Heart right ventricle (tissue), 16 donors: ENCODE data around the gene HPCAL1. TPM values are rescaled to one million over a fixed set of nuclear protein-coding genes. Genes with fewer than 3 reads are reported as not detected.
A peak's percentile ranks its signal among the peaks of the same experiment; 100 is the strongest.

Experiments
- ATAC-seq, 8 donors: fragments of 200-7000 bp; cut with Tn5 transposase; one replicate each; pipeline ENCODE4 v1.9.1; 2020; ENCODE audit warnings: mild to moderate bottlenecking in 8 of 8, moderate library complexity in 8 of 8, moderate number of reproducible peaks in 1 of 8
- DNase-seq, 2 donors: peaks; one replicate each; pipeline ENCODE4 v3.0.0-alpha.2; 2020
- H3K27ac ChIP-seq, 10 donors: fragments of 200-600 bp; sonication (generic) in 2 of 10; one replicate each; pipeline versions ENCODE4 v1.5.0 to v1.8.0; 2020 to 2022; ENCODE audit warnings: mild to moderate bottlenecking in 3 of 10
- H3K27me3 ChIP-seq, 7 donors: fragments of 200-600 bp; one replicate each; pipeline ENCODE4 v1.8.0; 2021 to 2022; ENCODE audit warnings: mild to moderate bottlenecking in 2 of 7
- H3K36me3 ChIP-seq, 9 donors: fragments of 200-600 bp; sonication (generic) in 1 of 9; one replicate each; pipeline versions ENCODE4 v1.5.0 to v1.8.0; 2020 to 2022; ENCODE audit warnings: mild to moderate bottlenecking in 2 of 9
- H3K4me1 ChIP-seq, 9 donors: fragments of 200-600 bp; sonication (generic) in 1 of 9; one replicate each; pipeline versions ENCODE4 v1.5.0 to v1.8.0; 2020 to 2022; ENCODE audit warnings: mild to moderate bottlenecking in 4 of 9
- H3K4me3 ChIP-seq, 10 donors: fragments of 200-600 bp; sonication (generic) in 2 of 10; one replicate each; pipeline versions ENCODE4 v1.5.0 to v1.8.0; 2020 to 2022; ENCODE audit warnings: mild to moderate bottlenecking in 7 of 10, moderate library complexity in 2 of 10
- H3K9me3 ChIP-seq, 11 donors: fragments of 200-600 bp in 10 of 11; sonication (generic) in 2 of 11; one replicate each; pipeline versions ENCODE4 v1.5.0 to v1.8.0; 2013 to 2022; ENCODE audit warnings: mild to moderate bottlenecking in 2 of 11, control low read depth in 1 of 11, moderate library complexity in 1 of 11
- WGBS, 2 donors: extraction: QIAGEN DNeasy Blood & Tissue Kit; methylation state at CpG; one replicate each; pipeline ENCODE4 v1.1.7; 2013; ENCODE audit warnings: inconsistent platforms in 1 of 2; 5-methylcytosine and 5-hydroxymethylcytosine counted together
- intact Hi-C, 10 donors: fragments of 100-400 bp; cut with DNase I; formaldehyde crosslinking; loops; one replicate each; pipeline versions ENCODE4 v1.11.1 to v1.14.2; 2022
- polyA plus RNA-seq, 2 donors: library from polyadenylated mRNA; stranded (reverse); fragments of 200-250 nt; gene quantifications; one replicate each; pipeline ENCODE4 v1.2.3, GENCODE V29; 2013
- total RNA-seq, 10 donors: library from RNA; stranded (reverse); fragmentation: NEBNext Ultra II Directional in 3 of 10; extraction: Animal tissue kit (Norgen Biotek cat#: 25700) in 3 of 10; gene quantifications; one replicate each; pipeline versions ENCODE4 v1.2.1 to v1.2.4, GENCODE V29; 2021 to 2023
- TF ChIP-seq, protein P1 (sequence below), 9 donors: fragments of 200-600 bp; sonication (generic) in 2 of 9; IDR thresholded peaks; one replicate each; pipeline versions ENCODE4 v1.5.0 to v1.8.0; 2021 to 2022; ENCODE audit warnings: antibody characterized with exemption in 9 of 9, mild to moderate bottlenecking in 5 of 9, moderate library complexity in 1 of 9
- donor health status: Arrhythmogenic right ventricular cardiomyopathy.
- donor health status: ischemic (EF 13 %, LVEDD 7.1; RV severe dilation, severe dysfunction).
- donor health status: healthy with polysubstance abuse.
- donor health status: DM: no; HTN: yes; CAD: no.
- donor health status: DM: no; HTN: no; CAD: no.
- donor health status: ischemic (EF 25% LVEDD 6.9; RV normal size, moderate dysfunction).
- donor health status: ischemic (EF 25% LVEDD 5.7; RV mildly dilated, moderate dysfunction).
- donor health status: healthy.
- donor health status: DM: yes; HTN: yes; CAD: no.
- donor health status: Ischemic cardiomyopathy.
- donor health status: ischemic (EF 35%, LVEDD 5.7; RV mildly dilated, moderate dysfunction).
- donor health status: nonischemic (EF 11% LVEDD 7.7; RV severe dilation, severe dysfunction).
- donor health status: DM: yes; HTN: yes; CAD: no.
- donor health status: PGD.
- donor health status: ischemic (EF 29% LVEDD 5.4; RV normal size, mild dysfunction).
- donor health status: nonischemic (EF 23%, LVEDD 6.1; RV moderate dilation, normal function).

The HPCAL1 gene
- total and polyA plus RNA-seq, 12 donors: 15.8 to 49.2 (median 27.5) TPM

DNA sequence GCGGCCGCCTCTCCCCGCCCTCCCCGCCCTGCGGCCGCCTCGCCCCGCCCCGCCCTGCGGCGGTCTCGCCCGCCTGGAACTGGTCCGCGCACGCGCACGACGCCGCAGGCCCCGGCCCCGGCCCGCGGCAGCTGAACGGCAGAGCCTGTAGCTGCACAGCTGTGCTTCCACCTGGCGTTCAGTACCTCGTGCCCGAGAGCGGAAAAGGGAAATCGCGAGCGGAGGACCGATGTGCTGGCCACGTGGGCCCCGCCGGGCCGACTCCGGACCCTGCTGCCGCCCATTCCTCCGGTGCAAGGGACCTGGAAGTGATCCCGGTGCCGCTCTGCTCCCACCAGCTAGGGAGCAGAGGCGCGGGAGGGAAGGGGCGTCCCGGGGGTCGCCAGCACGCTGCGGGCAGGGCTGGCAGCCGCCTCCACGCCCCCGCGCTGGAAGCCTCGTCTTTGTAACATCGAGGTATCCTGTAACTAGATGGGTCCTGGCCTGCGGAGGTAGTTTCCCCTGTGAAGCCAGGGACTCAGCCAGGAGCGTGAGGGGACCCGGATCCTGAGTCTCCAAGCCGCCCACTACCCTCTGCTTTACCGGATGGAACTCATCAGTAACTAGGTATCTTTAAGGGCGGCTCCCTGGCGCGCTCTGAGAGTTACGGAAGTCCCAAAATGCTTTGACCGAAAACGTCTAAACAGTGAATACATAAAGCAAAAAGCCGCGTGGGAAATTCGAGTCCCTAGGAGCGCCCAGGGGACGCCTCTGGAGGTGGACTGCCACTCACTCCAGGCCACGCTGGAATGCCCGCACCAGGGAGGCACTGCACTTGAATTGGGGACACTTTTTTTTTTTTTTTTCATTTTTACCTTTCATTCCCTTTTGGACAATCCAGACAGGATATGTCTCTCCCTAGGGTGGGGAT lies 146.1 kb downstream of the HPCAL1 start:
- Histone ChIP-seq H3K9me3 (no peaks in the 10 kb centered on the region), H3K4me1 (peaks cover 8 to 54% (median 29%) of the 10 kb centered on the region in 9 donors), H3K27ac (peak overlapping the region; percentile 60 to 95 (median 80)), H3K27me3 (no peaks in the 10 kb centered on the region), H3K4me3 (peak overlapping the region; percentile 56 to 83 (median 68)), H3K36me3 (peaks cover 0 to 13% (median 7%) of the 10 kb centered on the region in 9 donors)
- peak; percentile 2 to 85 (median 80) for ATAC-seq
- intact Hi-C loops: loop anchor here in 6 of 10 donors (5.0 to 10.0 kb wide), 5 partner anchors 206 to 464 kb away; no protein-coding TSS in a partner anchor
- TF ChIP-seq, protein P1, sequence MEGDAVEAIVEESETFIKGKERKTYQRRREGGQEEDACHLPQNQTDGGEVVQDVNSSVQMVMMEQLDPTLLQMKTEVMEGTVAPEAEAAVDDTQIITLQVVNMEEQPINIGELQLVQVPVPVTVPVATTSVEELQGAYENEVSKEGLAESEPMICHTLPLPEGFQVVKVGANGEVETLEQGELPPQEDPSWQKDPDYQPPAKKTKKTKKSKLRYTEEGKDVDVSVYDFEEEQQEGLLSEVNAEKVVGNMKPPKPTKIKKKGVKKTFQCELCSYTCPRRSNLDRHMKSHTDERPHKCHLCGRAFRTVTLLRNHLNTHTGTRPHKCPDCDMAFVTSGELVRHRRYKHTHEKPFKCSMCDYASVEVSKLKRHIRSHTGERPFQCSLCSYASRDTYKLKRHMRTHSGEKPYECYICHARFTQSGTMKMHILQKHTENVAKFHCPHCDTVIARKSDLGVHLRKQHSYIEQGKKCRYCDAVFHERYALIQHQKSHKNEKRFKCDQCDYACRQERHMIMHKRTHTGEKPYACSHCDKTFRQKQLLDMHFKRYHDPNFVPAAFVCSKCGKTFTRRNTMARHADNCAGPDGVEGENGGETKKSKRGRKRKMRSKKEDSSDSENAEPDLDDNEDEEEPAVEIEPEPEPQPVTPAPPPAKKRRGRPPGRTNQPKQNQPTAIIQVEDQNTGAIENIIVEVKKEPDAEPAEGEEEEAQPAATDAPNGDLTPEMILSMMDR (IDR thresholded peaks at IDR 0.05): peak in 3 of 9 donors; percentile 35 to 43 (median 35)
- peak; percentile 26 to 86 for DNase-seq
- WGBS, 2 donors: 1% methylated on average over 71 of the region's 73 CpGs

DNA sequence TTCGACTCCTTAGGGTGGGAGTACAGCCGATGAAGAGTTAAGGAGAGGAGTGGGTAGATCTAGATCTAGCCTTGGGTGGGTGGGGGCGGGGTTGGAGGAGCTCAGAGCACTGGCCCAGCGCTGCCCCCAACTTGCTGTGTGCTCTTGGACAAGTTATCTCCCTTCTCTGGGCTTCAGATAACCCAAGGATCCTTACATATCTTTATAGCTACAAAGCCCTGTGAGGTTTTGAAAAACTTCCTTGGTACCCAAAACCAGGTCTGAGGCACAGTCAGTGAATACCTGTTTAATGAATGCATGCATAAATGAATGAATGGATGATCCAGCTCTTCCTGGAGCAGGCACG lies 146.8 kb downstream of the HPCAL1 start:
- H3K27ac ChIP-seq: peak overlapping the region in 1 of 10 donors; percentile 68
- WGBS, 2 donors: 45 to 48% methylated on average over 5 of the region's 5 CpGs
- H3K27me3 ChIP-seq: no peaks in the 10 kb centered on the region

DNA sequence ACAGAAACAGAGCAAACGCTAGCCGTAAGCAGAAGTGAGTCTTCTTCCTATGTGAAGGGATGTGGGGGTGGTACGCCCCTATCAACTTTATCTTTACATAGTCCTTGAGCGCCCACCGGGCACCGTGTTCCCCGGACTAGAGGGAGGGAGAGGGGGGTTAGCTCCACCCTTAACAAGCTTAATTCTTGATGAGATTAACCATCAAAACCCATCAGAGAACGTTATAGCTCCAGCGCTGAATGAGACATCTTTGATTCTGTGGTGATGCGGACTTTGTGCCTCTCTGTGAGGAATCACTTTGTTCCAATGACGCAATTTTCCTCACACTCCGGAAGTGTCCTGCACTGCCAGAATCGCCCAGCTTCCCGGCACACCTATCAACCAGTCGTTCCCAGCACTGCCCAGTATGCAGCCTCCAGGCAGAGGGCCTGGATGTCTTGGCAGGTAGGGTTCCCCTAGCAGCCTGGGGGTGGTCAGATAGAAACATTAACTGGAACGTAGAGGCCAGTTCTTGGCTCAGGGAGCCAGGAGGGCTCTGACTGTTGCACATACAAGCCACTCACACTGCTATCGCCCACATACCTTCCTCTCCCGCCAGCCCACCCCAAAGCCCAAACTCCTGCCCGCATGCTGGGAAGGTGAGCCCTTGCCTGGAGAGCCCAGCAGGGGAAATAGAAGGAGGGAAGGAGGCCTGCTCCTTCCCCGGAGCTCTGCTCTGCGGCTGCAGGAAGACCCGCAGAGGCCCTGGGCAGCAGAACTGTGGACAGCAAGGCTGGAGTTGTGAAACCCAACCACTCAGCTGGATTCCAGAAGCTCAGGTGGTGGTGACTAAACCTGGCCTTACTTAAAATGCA lies 147.4 kb downstream of the HPCAL1 start:
- no peaks in the 10 kb centered on the region for H3K9me3 ChIP-seq
- no peak overlapping the region for H3K27ac ChIP-seq
- 77 to 83% methylated on average over 22 of the region's 22 CpGs for WGBS, 2 donors
- no peak for ATAC-seq
- H3K36me3 ChIP-seq: peaks cover 0 to under 1% (median 0%) of the 10 kb centered on the region in 9 donors
- no peak for DNase-seq
- peak overlapping the region in 2 of 10 donors; percentile 66 to 68 for H3K4me3 ChIP-seq
- TF ChIP-seq, protein P1 (IDR thresholded peaks at IDR 0.05): no peak
- peaks cover 8 to 62% (median 29%) of the 10 kb centered on the region in 9 donors for H3K4me1 ChIP-seq
- intact Hi-C loops: loop anchor here in 6 of 10 donors (5.0 to 10.0 kb wide), 6 partner anchors 197 to 465 kb away; no protein-coding TSS in a partner anchor
- H3K27me3 ChIP-seq: no peaks in the 10 kb centered on the region

More for the DNA sequence above, 146.8 kb downstream of the HPCAL1 start:
- Histone ChIP-seq H3K4me3 (peak overlapping the region in 9 of 10 donors; percentile 56 to 83 (median 68)), H3K9me3 (no peaks in the 10 kb centered on the region), H3K36me3 (peaks cover 0 to 7% (median under 1%) of the 10 kb centered on the region in 9 donors), H3K4me1 (peaks cover 8 to 60% (median 33%) of the 10 kb centered on the region in 9 donors)
- TF ChIP-seq, protein P1 (IDR thresholded peaks at IDR 0.05): no peak
- intact Hi-C loops: loop anchor here in 6 of 10 donors (5.0 to 10.0 kb wide), 5 partner anchors 205 to 465 kb away; no protein-coding TSS in a partner anchor
- no peak for ATAC-seq
- DNase-seq: no peak

DNA sequence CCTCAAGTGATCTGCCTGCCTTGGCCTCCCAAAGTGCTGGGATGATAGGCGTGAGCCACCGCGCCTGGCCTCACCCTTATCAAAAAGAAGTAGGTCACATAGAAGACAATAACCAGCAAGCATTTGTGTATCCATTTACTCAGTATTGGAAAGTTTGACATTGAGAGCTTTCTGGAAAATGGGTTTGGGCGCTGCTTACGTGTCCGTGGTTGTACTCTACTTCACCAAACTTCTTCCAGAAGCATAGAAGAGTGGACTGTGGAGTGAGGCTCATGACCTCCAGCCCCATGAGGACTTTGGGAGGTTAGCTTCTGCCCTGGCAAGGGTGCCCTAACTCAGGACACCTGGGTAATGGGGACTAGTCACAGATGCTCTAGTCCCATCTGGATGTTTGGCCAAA lies 149.1 kb downstream of the HPCAL1 start:
- no peak overlapping the region for H3K4me3 ChIP-seq
- WGBS, 2 donors: 92 to 96% methylated on average over 6 of the region's 6 CpGs
- H3K36me3 ChIP-seq: no peaks in the 10 kb centered on the region
- intact Hi-C loops: loop anchor here in 1 of 10 donors (5.0 kb wide), 1 partner anchor 195 kb away; no protein-coding TSS in a partner anchor
- H3K27me3 ChIP-seq: no peaks in the 10 kb centered on the region
- TF ChIP-seq, protein P1 (IDR thresholded peaks at IDR 0.05): no peak
- no peak for DNase-seq
- peaks cover 8 to 50% (median 20%) of the 10 kb centered on the region in 9 donors for H3K4me1 ChIP-seq
- no peak for ATAC-seq
- H3K27ac ChIP-seq: no peak overlapping the region
- no peaks in the 10 kb centered on the region for H3K9me3 ChIP-seq
